Measurements from ENCODE around the gene GPR141. TPM values are rescaled to one million over a fixed set of nuclear protein-coding genes. Genes with fewer than 3 reads are reported as not detected.

The GPR141 gene
- total RNA-seq, 1 donor from 2014 or later: not detected

DNA sequence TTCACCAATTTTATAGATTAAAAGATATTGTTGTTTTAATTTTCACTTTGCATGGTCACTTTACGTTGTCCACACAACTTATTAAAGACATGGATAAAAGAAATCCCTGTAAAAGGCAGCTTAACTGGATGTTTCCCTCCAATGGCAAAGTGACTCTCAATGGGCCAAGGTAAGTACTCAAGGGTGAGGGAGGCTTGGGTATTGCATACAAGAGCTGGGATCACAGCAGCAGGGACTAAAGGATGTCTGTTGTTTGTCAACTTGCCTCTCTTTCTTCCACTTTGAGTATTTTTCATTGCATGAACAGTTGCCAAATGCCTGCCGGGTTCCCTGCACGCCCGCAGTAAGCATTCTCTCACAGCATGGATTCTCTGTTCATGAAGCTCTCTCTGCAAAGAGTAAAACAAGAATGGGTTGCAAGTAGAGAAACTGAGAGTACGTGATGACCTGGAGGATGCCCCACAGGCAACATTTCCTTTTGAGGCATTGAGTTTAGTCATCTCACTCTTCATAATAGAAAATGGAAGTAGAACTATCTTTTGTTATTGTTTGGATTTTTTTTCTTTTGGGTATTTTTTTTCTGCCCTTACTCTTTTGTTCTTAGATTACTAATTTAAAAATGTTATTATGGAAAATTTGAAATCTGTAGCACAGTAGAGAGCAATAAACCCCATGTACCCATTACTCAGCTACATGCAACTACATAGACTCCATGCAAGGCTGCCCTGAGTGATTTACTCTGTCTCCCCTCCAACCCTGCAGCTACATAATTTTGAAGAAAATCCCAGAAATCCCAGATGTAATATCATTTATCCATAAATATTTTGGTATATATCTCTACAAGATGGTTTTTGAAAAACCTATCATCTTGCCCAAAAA is 26.3 kb downstream of the GPR141 start:
- TF ChIP-seq, protein P1, sequence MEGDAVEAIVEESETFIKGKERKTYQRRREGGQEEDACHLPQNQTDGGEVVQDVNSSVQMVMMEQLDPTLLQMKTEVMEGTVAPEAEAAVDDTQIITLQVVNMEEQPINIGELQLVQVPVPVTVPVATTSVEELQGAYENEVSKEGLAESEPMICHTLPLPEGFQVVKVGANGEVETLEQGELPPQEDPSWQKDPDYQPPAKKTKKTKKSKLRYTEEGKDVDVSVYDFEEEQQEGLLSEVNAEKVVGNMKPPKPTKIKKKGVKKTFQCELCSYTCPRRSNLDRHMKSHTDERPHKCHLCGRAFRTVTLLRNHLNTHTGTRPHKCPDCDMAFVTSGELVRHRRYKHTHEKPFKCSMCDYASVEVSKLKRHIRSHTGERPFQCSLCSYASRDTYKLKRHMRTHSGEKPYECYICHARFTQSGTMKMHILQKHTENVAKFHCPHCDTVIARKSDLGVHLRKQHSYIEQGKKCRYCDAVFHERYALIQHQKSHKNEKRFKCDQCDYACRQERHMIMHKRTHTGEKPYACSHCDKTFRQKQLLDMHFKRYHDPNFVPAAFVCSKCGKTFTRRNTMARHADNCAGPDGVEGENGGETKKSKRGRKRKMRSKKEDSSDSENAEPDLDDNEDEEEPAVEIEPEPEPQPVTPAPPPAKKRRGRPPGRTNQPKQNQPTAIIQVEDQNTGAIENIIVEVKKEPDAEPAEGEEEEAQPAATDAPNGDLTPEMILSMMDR (IDR thresholded peaks at IDR 0.05): no peak
- intact Hi-C loops (cut with DNase I): no loop called here
- H3K27ac ChIP-seq: no peak overlapping the region
- no peak for DNase-seq (ENCODE audit: low spot score in 2 of 2)
- no peaks in the 10 kb centered on the region for H3K9me3 ChIP-seq
- peaks cover 4 to 7% of the 10 kb centered on the region in 2 donors for H3K4me1 ChIP-seq
- H3K4me3 ChIP-seq: no peak overlapping the region
- H3K36me3 ChIP-seq: no peaks in the 10 kb centered on the region
- no peaks in the 10 kb centered on the region for H3K27me3 ChIP-seq

DNA sequence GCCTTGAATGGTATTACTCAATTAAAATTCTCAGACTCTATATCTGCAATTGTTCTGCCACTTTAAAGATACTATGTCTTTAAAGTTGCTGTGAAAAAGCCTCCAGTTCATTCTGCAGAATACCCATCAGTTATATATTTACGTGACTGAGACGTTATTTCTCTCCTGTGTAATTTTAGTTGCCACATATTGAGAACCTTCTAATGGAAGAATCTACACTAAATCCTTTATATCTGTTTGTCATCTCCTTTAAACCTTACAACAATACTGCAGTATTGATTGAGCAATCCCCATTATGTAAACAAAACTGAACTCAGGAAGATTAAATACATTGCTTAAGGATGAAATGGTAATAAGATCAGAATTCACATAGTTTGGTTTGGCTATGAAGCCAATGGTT is 30.0 kb downstream of the GPR141 start:
- Histone ChIP-seq H3K27me3 (no peaks in the 10 kb centered on the region), H3K4me1 (no peaks in the 10 kb centered on the region), H3K27ac (no peak overlapping the region), H3K4me3 (no peak overlapping the region), H3K9me3 (no peaks in the 10 kb centered on the region), H3K36me3 (no peaks in the 10 kb centered on the region)
- DNase-seq (ENCODE audit: low spot score in 2 of 2): no peak
- intact Hi-C loops (cut with DNase I): no loop called here
- TF ChIP-seq, protein P1 (IDR thresholded peaks at IDR 0.05): no peak

DNA sequence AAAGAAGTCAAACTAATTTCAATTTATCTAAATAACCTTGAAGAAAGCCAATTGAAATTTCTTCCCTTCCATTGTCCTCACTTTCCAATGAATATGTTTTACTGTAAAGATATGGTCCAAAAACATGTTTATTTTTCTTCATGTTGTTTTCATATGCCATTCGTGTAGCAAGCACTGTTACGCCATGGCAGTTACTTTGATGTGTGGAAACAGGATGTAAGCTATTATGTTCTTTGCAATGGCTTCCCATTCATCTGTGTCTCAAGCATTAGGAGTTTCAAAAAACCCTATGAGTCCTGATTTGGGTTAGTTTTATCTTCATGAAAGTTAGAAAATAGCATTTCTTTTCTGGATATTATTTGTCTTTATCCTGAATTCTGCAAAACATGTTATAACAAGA is 31.0 kb downstream of the GPR141 start:
- intact Hi-C loops (cut with DNase I): no loop called here
- TF ChIP-seq, protein P1 (IDR thresholded peaks at IDR 0.05): no peak
- no peaks in the 10 kb centered on the region for H3K9me3 ChIP-seq
- no peak overlapping the region for H3K4me3 ChIP-seq
- H3K27ac ChIP-seq: no peak overlapping the region
- no peaks in the 10 kb centered on the region for H3K4me1 ChIP-seq
- DNase-seq (ENCODE audit: low spot score in 2 of 2): no peak
- H3K36me3 ChIP-seq: no peaks in the 10 kb centered on the region
- no peaks in the 10 kb centered on the region for H3K27me3 ChIP-seq

DNA sequence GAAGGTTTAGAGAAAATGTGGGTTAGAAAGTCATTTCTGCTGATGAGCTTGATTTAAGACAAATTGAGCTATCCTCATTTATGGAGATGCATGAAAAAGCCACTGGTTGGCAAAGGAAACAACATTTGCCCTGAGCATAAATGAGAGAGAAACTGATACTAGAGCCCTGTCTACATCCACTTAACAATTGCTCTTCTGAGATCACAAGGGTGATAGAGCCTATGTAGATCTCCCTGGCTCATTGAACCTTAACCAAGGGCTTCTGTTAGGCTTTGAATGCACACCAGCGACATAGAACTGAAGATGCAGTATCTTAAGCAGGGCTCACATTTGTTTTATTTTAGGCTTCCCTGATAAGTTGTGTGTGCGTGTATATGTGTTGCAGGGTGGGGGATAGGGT is 35.0 kb downstream of the GPR141 start:
- Histone ChIP-seq H3K9me3 (no peaks in the 10 kb centered on the region), H3K4me3 (no peak overlapping the region), H3K27me3 (no peaks in the 10 kb centered on the region), H3K4me1 (no peaks in the 10 kb centered on the region), H3K36me3 (no peaks in the 10 kb centered on the region), H3K27ac (no peak overlapping the region)
- no peak for DNase-seq (ENCODE audit: low spot score in 2 of 2)
- TF ChIP-seq, protein P1 (IDR thresholded peaks at IDR 0.05): no peak
- intact Hi-C loops (cut with DNase I): no loop called here

DNA sequence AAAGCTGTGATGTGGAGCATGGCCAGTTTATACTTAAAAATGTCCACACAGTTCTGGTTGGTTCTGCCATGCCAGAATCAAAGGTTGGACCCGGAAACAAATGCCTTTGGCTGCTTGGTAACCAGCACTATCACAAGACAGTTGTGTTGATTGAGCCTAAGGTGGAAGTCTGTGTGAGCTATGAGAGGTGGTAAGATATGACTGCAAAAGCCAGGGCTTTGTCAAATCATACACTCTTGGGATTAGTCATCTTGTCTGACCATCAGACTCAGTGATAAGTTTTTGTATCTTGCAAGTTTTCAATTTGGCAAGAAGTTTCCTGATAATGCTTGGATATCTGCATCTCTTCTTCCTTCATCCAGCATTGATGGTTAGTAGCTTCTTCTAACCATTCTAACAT is 35.5 kb downstream of the GPR141 start:
- TF ChIP-seq, protein P1 (IDR thresholded peaks at IDR 0.05): no peak
- no peak for DNase-seq (ENCODE audit: low spot score in 2 of 2)
- Histone ChIP-seq H3K9me3 (no peaks in the 10 kb centered on the region), H3K36me3 (no peaks in the 10 kb centered on the region), H3K4me1 (no peaks in the 10 kb centered on the region), H3K27ac (no peak overlapping the region), H3K27me3 (no peaks in the 10 kb centered on the region), H3K4me3 (no peak overlapping the region)
- intact Hi-C loops (cut with DNase I): no loop called here

Measured in ascending aorta (tissue), 2 donors.